Kidney (tissue), 14 donors: Measurements from ENCODE around the gene COPZ2. TPM values are rescaled to one million over a fixed set of nuclear protein-coding genes. Genes with fewer than 3 reads are reported as not detected.

Experiments
- DNase-seq, 5 donors: peaks; one replicate each; pipeline ENCODE4 v3.0.0-alpha.2; 2013 to 2020
- FAIRE-seq: peaks from 2 replicates; lab custom pipeline; 2012; peaks lifted over from hg19 to GRCh38; lab: Jason Lieb, UNC
- H3K27ac ChIP-seq, 2 donors: one replicate each; pipeline ENCODE4 v1.7.0; 2013; ENCODE audit warnings: low read depth in 2 of 2, low read length in 2 of 2, inconsistent platforms in 1 of 2
- H3K27me3 ChIP-seq: one replicate; pipeline ENCODE4 v1.7.1; 2013; ENCODE audit warnings: low read length, inconsistent platforms; ENCODE audit not compliant: control insufficient read depth, insufficient read depth
- H3K36me3 ChIP-seq, 3 donors: one replicate each; pipeline versions ENCODE4 v1.7.0 to v1.7.1; 2013; ENCODE audit warnings: low read length in 3 of 3, control low read depth in 1 of 3, inconsistent platforms in 1 of 3; ENCODE audit not compliant: insufficient read depth in 3 of 3, control insufficient read depth in 2 of 3
- H3K4me1 ChIP-seq, 3 donors: one replicate each; pipeline versions ENCODE4 v1.7.0 to v1.7.1; 2013; ENCODE audit warnings: low read length in 3 of 3, inconsistent platforms in 1 of 3, low read depth in 1 of 3; ENCODE audit not compliant: control insufficient read depth in 2 of 3, insufficient read depth in 2 of 3
- H3K4me3 ChIP-seq, 3 donors: one replicate each; pipeline versions ENCODE4 v1.7.0 to v1.8.1; 2013; ENCODE audit warnings: low read length in 3 of 3, control low read depth in 1 of 3, inconsistent platforms in 1 of 3
- H3K9ac ChIP-seq, 3 donors: one replicate each; pipeline versions ENCODE4 v1.7.0 to v1.7.1; 2013; ENCODE audit warnings: low read length in 3 of 3, control low read depth in 1 of 3, inconsistent platforms in 1 of 3
- H3K9me3 ChIP-seq, 3 donors: one replicate each; pipeline versions ENCODE4 v1.7.0 to v1.7.1; 2013; ENCODE audit warnings: low read length in 3 of 3, control low read depth in 1 of 3, inconsistent platforms in 1 of 3; ENCODE audit not compliant: control insufficient read depth in 2 of 3, insufficient read depth in 1 of 3
- intact Hi-C: fragments of 100-400 bp; cut with DNase I; formaldehyde crosslinking; loops from one replicate; pipeline ENCODE4 v1.11.1; 2022
- polyA plus RNA-seq: library from polyadenylated mRNA; stranded (reverse); fragments of 350-450 nt; fragmentation: Illumina TruSeq; extraction: RNeasy Lipid Tissue Mini Kit (QIAGEN cat#74804); gene quantifications from one replicate; pipeline ENCODE4 v1.2.3, GENCODE V29; 2014; ENCODE audit warnings: low read depth, low replicate concordance; ENCODE audit not compliant: insufficient read depth
- total RNA-seq: library from RNA; stranded (reverse); fragmentation: NEBNext Ultra II Directional; extraction: Animal tissue kit (Norgen Biotek cat#: 25700); gene quantifications from one replicate; pipeline ENCODE4 v1.2.1, GENCODE V29; 2021
- TF ChIP-seq, protein P1 (sequence below): IDR thresholded peaks from 3 replicates; pipeline ENCODE4 v1.5.1; 2012; ENCODE audit warnings: mild to moderate bottlenecking, moderate library complexity, borderline replicate concordance; ENCODE audit not compliant: insufficient read depth; ENCODE audit errors: extremely low read depth
- donor health status: control.
- donor health status: control.
- donor health status: control.
- donor health status: control.
- donor health status: control.
- donor health status: DM: yes; HTN: yes; CAD: no.
- donor health status: Normal renal cell carcinoma (clear cell type).

Gene COPZ2
- total and polyA plus RNA-seq, 2 donors from 2014 or later: 24.9 to 38.2 TPM

DNA sequence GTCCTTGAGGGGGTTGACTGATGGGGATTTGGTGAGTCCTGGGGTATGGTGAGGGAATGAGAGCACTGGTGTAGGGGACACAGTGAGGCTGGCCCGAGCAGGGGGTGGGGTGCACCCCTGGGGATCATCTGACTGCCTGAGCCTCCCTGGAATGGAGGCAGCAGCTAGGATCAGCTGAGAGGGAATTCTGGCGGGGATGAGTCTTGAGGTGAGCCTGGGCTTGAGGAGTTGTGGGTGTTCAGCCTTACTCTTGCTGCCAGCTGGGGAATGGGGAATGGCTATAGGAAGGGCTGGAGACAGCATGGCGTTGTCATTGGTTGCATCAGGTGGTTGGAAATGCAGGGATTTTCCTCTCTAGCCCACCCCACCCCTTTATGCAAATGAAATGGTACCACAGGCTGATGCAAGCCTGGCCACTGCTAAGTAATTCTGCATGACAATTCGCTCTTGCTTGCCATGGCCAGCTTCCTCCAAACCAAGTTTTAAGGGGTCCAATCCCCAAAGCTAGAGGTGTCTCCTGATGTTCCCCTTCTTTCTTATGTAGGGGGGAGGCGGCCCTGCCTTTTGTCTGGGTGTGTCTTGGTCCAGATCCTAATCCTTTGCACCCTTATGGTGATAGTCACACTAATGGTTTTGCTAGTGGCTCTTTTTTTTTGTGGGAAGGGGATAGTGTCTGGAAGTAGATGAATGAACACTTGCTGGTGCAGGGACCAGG is 18.1 kb upstream of the COPZ2 start:
- Histone ChIP-seq H3K27me3 (no peaks in the 10 kb centered on the region), H3K4me3 (peak overlapping the region in 1 of 3 donors; percentile 10), H3K9me3 (no peaks in the 10 kb centered on the region), H3K27ac (no peak overlapping the region), H3K9ac (no peak overlapping the region), H3K4me1 (peaks cover 16 to 52% (median 42%) of the 10 kb centered on the region in 3 donors), H3K36me3 (peaks cover 8 to 59% (median 43%) of the 10 kb centered on the region in 3 donors)
- TF ChIP-seq, protein P1, sequence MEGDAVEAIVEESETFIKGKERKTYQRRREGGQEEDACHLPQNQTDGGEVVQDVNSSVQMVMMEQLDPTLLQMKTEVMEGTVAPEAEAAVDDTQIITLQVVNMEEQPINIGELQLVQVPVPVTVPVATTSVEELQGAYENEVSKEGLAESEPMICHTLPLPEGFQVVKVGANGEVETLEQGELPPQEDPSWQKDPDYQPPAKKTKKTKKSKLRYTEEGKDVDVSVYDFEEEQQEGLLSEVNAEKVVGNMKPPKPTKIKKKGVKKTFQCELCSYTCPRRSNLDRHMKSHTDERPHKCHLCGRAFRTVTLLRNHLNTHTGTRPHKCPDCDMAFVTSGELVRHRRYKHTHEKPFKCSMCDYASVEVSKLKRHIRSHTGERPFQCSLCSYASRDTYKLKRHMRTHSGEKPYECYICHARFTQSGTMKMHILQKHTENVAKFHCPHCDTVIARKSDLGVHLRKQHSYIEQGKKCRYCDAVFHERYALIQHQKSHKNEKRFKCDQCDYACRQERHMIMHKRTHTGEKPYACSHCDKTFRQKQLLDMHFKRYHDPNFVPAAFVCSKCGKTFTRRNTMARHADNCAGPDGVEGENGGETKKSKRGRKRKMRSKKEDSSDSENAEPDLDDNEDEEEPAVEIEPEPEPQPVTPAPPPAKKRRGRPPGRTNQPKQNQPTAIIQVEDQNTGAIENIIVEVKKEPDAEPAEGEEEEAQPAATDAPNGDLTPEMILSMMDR: no peak
- FAIRE-seq (no peak), DNase-seq (no peak)
- intact Hi-C loops: no loop called here

DNA sequence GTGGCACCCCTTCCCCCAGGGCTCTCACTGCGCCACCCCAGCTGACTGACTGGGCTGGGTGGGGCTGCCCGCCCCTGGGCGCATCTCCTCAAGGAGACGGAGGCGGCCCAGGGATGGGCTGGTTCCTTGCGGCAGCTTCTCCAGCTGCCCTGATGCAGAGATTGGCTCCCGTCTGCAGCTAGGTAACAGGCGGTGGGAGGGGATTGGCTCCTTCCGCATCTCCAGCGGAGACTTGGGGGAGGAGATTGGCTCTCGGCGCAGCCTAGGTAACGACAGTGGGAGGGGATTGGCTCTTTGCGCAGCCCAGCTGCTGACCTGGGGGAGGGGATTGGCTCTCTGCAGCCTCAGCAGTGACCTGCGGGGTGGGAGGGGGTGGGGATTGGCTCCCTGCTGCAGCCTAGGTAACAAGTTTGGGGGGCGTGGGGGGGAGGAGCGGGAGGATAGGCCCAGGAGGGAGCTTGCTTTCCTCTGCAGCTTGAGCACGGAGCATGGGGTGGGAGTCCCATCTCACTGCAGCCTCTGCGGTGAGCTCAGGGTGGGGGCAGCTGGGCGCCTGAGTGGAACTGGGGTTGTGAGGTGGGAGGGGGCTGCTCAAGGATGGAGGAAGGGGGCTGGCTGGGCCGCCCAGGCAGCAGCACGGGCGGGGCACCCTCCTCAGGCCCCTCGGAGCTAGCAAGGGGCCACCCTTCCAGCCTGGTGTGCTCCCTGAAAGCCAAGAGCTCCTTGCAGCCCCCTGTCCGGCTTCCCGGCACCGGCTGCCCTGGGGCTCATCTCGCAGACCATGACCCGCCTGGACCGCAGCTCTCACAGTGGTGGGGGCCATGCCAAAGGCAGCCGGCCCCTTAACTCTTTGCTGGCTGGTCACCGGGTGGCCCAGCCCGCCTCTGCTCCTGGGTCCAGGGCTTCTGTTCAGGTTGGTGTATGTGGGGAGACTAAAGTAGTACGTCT is 16.9 kb upstream of the COPZ2 start:
- Histone ChIP-seq H3K27ac (peak overlapping the region in 1 of 2 donors; percentile 60), H3K36me3 (peaks cover 9 to 50% (median 36%) of the 10 kb centered on the region in 3 donors)

DNA sequence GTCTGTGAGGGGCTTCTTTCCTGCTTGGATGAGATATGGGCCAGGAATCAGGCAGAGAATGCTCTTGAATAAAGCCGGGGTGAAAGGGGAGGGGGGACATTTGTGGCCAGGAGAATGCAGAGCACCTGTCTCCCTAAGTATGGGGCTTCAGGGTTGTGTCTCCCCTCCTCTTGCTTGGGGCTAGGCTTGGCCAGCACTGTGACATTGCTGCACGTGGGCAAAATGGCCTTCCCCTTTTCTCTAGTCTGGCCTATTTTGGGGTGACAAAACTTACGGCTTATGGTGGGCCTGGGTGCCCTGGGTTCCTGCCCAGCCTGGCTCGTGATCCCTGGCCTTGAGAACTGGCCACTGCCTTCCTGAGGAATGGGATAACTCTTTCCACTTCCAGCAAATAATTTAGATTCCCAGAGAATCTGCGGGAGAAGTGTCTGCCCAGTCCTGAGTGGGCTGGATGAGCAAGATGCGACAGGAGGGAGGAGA is 16.2 kb upstream of the COPZ2 start:
- DNase-seq (no peak), FAIRE-seq (no peak)
- TF ChIP-seq, protein P1: no peak
- Histone ChIP-seq H3K9ac (peak overlapping the region in 1 of 3 donors; percentile 47), H3K9me3 (no peaks in the 10 kb centered on the region), H3K27me3 (no peaks in the 10 kb centered on the region), H3K36me3 (peaks cover 9 to 43% (median 30%) of the 10 kb centered on the region in 3 donors), H3K27ac (peak overlapping the region; percentile 60 to 74), H3K4me3 (peak overlapping the region in 2 of 3 donors; percentile 8 to 94), H3K4me1 (peaks cover 18 to 52% (median 49%) of the 10 kb centered on the region in 3 donors)
- intact Hi-C loops: no loop called here

More for the DNA sequence above, 16.9 kb upstream of the COPZ2 start:
- Histone ChIP-seq H3K4me1 (peaks cover 18 to 51% (median 50%) of the 10 kb centered on the region in 3 donors), H3K27me3 (no peaks in the 10 kb centered on the region), H3K9ac (peak overlapping the region in 1 of 3 donors; percentile 47), H3K9me3 (no peaks in the 10 kb centered on the region), H3K4me3 (peak overlapping the region in 1 of 3 donors; percentile 94)
- TF ChIP-seq, protein P1: no peak
- no peak for FAIRE-seq
- peak; percentile 91 to 97 (median 96) for DNase-seq
- intact Hi-C loops: no loop called here
